Loucy (cell line): ENCODE results near the gene ZBTB21.

ENCODE experiments used
- H2AFZ ChIP-seq: fragments of 200-600 bp; sonication (generic); 2 replicates; pipeline ENCODE4 v1.6.0; 2016; ENCODE audit warnings: antibody characterized with exemption, mild to moderate bottlenecking, low read length, moderate library complexity
- H3F3A ChIP-seq: fragments of 200-600 bp; 2 replicates; pipeline ENCODE4 v1.6.0; 2016; ENCODE audit warnings: antibody characterized with exemption, low read depth, mild to moderate bottlenecking
- H3K27me3 ChIP-seq: fragments of 200-600 bp; sonication (generic); 2 replicates; pipeline ENCODE4 v1.6.1; 2014; ENCODE audit warnings: low read length, mild to moderate bottlenecking; ENCODE audit not compliant: insufficient read depth, poor library complexity, severe bottlenecking
- H3K36me3 ChIP-seq: fragments of 200-600 bp; sonication (generic); 2 replicates; pipeline ENCODE4 v1.6.1; 2016; ENCODE audit warnings: low read length; ENCODE audit not compliant: insufficient read depth
- H3K4me1 ChIP-seq: fragments of 200-600 bp; sonication (generic); 2 replicates; pipeline ENCODE4 v1.5.1; 2014; ENCODE audit warnings: low read length, mild to moderate bottlenecking; ENCODE audit not compliant: insufficient read depth, poor library complexity, severe bottlenecking
- H3K4me2 ChIP-seq: fragments of 200-600 bp; sonication (generic); 2 replicates; pipeline ENCODE4 v1.6.0; 2014; ENCODE audit warnings: antibody characterized with exemption, low read length, low read depth, mild to moderate bottlenecking; ENCODE audit not compliant: poor library complexity, severe bottlenecking
- H3K4me3 ChIP-seq: fragments of 200-600 bp; sonication (generic); 2 replicates; pipeline ENCODE4 v1.5.1; 2014; ENCODE audit warnings: low read length, mild to moderate bottlenecking, mixed read lengths; ENCODE audit not compliant: poor library complexity, severe bottlenecking
- H3K79me2 ChIP-seq: fragments of 200-600 bp; sonication (generic); 2 replicates; pipeline ENCODE4 v1.6.1; 2014; ENCODE audit warnings: low read length; ENCODE audit not compliant: insufficient read depth
- H3K9ac ChIP-seq: fragments of 200-600 bp; sonication (generic); 2 replicates; pipeline ENCODE4 v1.6.0; 2014; ENCODE audit warnings: mild to moderate bottlenecking, low read depth, low read length, moderate library complexity; ENCODE audit not compliant: poor library complexity, severe bottlenecking
- H3K9me2 ChIP-seq: fragments of 200-600 bp; sonication (generic); replicated peaks from 2 replicates; pipeline ENCODE4 v1.6.1; 2016; ENCODE audit warnings: low read depth, low read length, mixed read lengths
- H3K9me3 ChIP-seq: fragments of 200-600 bp; sonication (generic); 2 replicates; pipeline ENCODE4 v1.6.1; 2014; ENCODE audit warnings: mild to moderate bottlenecking, antibody characterized with exemption, low read length, low read depth; ENCODE audit not compliant: insufficient read depth
- H4K20me1 ChIP-seq: fragments of 200-600 bp; sonication (generic); 2 replicates; pipeline ENCODE4 v1.6.0; 2014; ENCODE audit warnings: antibody characterized with exemption, low read length, mild to moderate bottlenecking; ENCODE audit not compliant: insufficient read depth, poor library complexity, severe bottlenecking
- EZH2phosphoT487 ChIP-seq: fragments of 200-600 bp; IDR thresholded peaks from 2 replicates; pipeline ENCODE4 v1.6.1; 2018; ENCODE audit warnings: antibody characterized with exemption, mild to moderate bottlenecking, moderate library complexity, borderline replicate concordance
- TF ChIP-seq, protein P1 (sequence below): fragments of 200-600 bp; sonication (generic); conservative IDR thresholded peaks from 2 replicates; pipeline ENCODE4 v1.5.1; 2014; ENCODE audit warnings: mild to moderate bottlenecking, antibody characterized with exemption, low read length

ZBTB21 gene

DNA sequence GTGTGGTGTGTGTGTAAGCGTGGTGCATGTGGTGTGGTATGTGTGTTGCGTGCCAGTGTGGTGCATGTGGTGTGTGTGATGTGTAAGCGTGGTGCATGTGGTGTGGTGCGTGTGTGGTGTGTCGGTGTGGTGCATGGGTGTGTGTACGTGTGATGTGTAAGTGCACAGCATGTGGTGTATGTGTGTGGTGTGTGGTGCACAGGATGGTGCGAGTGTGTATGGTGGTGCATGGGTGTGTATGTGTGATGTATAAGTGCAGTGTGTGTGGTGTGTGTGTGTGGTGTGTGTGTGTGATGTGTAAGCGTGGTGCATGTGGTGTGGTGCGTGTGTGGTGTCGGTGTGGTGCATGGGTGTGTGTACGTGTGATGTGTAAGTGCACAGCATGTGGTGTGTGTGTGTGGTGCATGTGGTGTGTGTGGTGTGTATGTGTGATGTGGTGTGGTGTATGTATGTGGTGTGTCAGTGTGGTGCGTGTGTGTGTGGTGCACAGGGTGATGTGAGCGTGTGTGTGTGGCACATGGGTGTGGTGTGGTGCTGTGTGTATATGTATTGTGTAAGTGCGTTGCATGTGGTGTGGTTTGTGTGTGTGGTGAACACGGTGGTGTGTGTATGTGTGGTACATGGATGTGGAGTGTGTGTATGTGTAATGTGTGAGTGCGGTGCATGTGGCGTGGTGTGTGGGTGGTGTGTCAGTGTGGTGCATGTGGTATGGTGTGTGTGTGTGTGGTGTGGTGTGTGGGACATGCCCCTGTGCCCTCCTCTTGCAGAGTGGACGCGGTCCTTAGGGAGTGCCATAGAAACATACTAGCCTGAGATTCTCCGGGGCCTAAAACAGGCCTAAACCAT, 55.3 kb downstream of the ZBTB21 start:
- H3K36me3 ChIP-seq, result no peaks in the 10 kb centered on the region
- H3K9me3 ChIP-seq, result no peaks in the 10 kb centered on the region
- H3F3A ChIP-seq, result peaks cover 14% of the 10 kb centered on the region; the same call in 1 of the 2 replicates
- no peak overlapping the region for H3K4me2 ChIP-seq
- H3K27me3 ChIP-seq, result no peaks in the 10 kb centered on the region
- H2AFZ ChIP-seq, result no peak overlapping the region
- peaks cover 27% of the 10 kb centered on the region for H3K4me1 ChIP-seq
- no peak overlapping the region for H3K9ac ChIP-seq
- H3K79me2 ChIP-seq, result no peaks in the 10 kb centered on the region
- TF ChIP-seq, protein P1, sequence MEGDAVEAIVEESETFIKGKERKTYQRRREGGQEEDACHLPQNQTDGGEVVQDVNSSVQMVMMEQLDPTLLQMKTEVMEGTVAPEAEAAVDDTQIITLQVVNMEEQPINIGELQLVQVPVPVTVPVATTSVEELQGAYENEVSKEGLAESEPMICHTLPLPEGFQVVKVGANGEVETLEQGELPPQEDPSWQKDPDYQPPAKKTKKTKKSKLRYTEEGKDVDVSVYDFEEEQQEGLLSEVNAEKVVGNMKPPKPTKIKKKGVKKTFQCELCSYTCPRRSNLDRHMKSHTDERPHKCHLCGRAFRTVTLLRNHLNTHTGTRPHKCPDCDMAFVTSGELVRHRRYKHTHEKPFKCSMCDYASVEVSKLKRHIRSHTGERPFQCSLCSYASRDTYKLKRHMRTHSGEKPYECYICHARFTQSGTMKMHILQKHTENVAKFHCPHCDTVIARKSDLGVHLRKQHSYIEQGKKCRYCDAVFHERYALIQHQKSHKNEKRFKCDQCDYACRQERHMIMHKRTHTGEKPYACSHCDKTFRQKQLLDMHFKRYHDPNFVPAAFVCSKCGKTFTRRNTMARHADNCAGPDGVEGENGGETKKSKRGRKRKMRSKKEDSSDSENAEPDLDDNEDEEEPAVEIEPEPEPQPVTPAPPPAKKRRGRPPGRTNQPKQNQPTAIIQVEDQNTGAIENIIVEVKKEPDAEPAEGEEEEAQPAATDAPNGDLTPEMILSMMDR, result no peak
- no peak for TF ChIP-seq EZH2phosphoT487
- no peaks in the 10 kb centered on the region for H4K20me1 ChIP-seq
- no peak overlapping the region for H3K4me3 ChIP-seq
- H3K9me2 ChIP-seq, result no peaks in the 10 kb centered on the region

- Histone ChIP-seq H3K4me2 (no peak within 1 kb of the TSS), H3K4me3 (no peak within 1 kb of the TSS), H3K79me2 (no peaks in the 10 kb centered on the region), H3K9ac (no peak within 1 kb of the TSS), H2AFZ (no peak within 1 kb of the TSS), H3K36me3 (no peaks in the 10 kb centered on the region), H4K20me1 (no peaks in the 10 kb centered on the region), H3K9me2 (no peaks in the 10 kb centered on the region), H3F3A (peaks cover 14% of the 10 kb centered on the region; the same call in 1 of the 2 replicates), H3K4me1 (peaks cover 27% of the 10 kb centered on the region), H3K9me3 (no peaks in the 10 kb centered on the region), H3K27me3 (no peaks in the 10 kb centered on the region)
- TF ChIP-seq, protein P1, result no peak
- TF ChIP-seq EZH2phosphoT487, result no peak
Observed at GRCh38 chr21:41953831-41954653, 56.1 kb downstream of the ZBTB21 start, which contains the start of gene C2CD2. C2CD2 (minus strand) TSS chr21:41954018; CDS start chr21:41953648, 370 bp downstream.

- Histone ChIP-seq H3K36me3 (no peaks in the 10 kb centered on the region), H3F3A (peaks cover 14% of the 10 kb centered on the region; the same call in 1 of the 2 replicates), H3K4me3 (no peak overlapping the region), H3K4me2 (no peak overlapping the region), H4K20me1 (no peaks in the 10 kb centered on the region), H2AFZ (no peak overlapping the region), H3K9ac (no peak overlapping the region), H3K79me2 (no peaks in the 10 kb centered on the region), H3K27me3 (no peaks in the 10 kb centered on the region), H3K4me1 (peaks cover 27% of the 10 kb centered on the region), H3K9me3 (no peaks in the 10 kb centered on the region), H3K9me2 (no peaks in the 10 kb centered on the region)
- no peak for TF ChIP-seq EZH2phosphoT487
- TF ChIP-seq, protein P1, result no peak
Observed at GRCh38 chr21:41953249-41953830, 56.8 kb downstream of the ZBTB21 start.
